K562 (cell line): ENCODE results near the gene ABCC11. TPM values are rescaled to one million over a fixed set of nuclear protein-coding genes. Genes with fewer than 3 reads are reported as not detected.
A peak's percentile ranks its signal among the peaks of the same experiment; 100 is the strongest.

Source experiments
- ATAC-seq: fragments of 200-7000 bp; cut with Tn5 transposase; 3 replicates; pipeline ENCODE4 v1.9.1; 2020; ENCODE audit warnings: moderate library complexity
- BruUV-seq: library from RNA; stranded (reverse); fragments of 400-500 nt; replicated peaks from 2 replicates; lab custom pipeline; 2021; lab: Mats Ljungman, UMichigan
- CTCF ChIA-PET: fragments of 300-600 bp; formaldehyde crosslinking; extraction: SDS; loops from one replicate; lab custom pipeline; 2021; ENCODE audit warnings: low intra/inter-chr PET ratio; lab: Yijun Ruan, JAX
- POLR2A ChIA-PET: fragments of 300-600, 350-650 bp; sonication (Branson Sonifier 250); formaldehyde crosslinking; extraction: SDS; loops from one replicate; lab custom pipeline; 2021; ENCODE audit warnings: antibody characterized with exemption, inconsistent platforms; lab: Yijun Ruan, JAX
- DNase-seq, 4 experiments: peaks; one replicate each; pipeline versions ENCODE4 v3.0.0 to v3.0.0-alpha.2; 2011 to 2018; ENCODE audit warnings: low spot score in 3 of 4, mixed read lengths in 3 of 4; ENCODE audit errors: extremely low read depth in 1 of 4
- FAIRE-seq: peaks from 2 replicates; lab custom pipeline; 2011; peaks lifted over from hg19 to GRCh38; lab: Jason Lieb, UNC
- H2AFZ ChIP-seq: 2 replicates; pipeline ENCODE4 v1.6.0; 2011; ENCODE audit warnings: low read depth, low read length, control low read depth, inconsistent platforms
- H3K27ac ChIP-seq: fragments of 200-600 bp; 3 replicates; pipeline ENCODE4 v1.8.0; 2011; ENCODE audit warnings: low read depth, mild to moderate bottlenecking, control low read depth, inconsistent platforms, low read length, moderate library complexity, mixed read lengths; ENCODE audit errors: extremely low read depth
- H3K27me3 ChIP-seq, 2 experiments: fragments of 300-600 bp in 1 of 2; 2 replicates in 1 of 2; 3 replicates in 1 of 2; pipeline versions ENCODE4 v1.6.0 to v1.8.0; 2011; ENCODE audit warnings: inconsistent platforms in 2 of 2, low read length in 2 of 2, mild to moderate bottlenecking in 1 of 2, mixed read lengths in 1 of 2, moderate library complexity in 1 of 2; ENCODE audit not compliant: control insufficient read depth in 2 of 2, insufficient read depth in 2 of 2
- H3K36me3 ChIP-seq: fragments of 300-600 bp; 3 replicates; pipeline ENCODE4 v1.8.0; 2011; ENCODE audit warnings: mild to moderate bottlenecking, low read length, inconsistent platforms; ENCODE audit not compliant: control insufficient read depth, insufficient read depth
- H3K4me1 ChIP-seq, 2 experiments: fragments of 200-600 bp in 1 of 2; replicated peaks in 1 of 2; 2 replicates in 1 of 2; 3 replicates in 1 of 2; pipeline versions ENCODE4 v1.5.1 to v1.8.0; 2011; ENCODE audit warnings: inconsistent platforms in 2 of 2, low read length in 2 of 2, mild to moderate bottlenecking in 1 of 2, mixed read lengths in 1 of 2, moderate library complexity in 1 of 2; ENCODE audit not compliant: control insufficient read depth in 2 of 2, insufficient read depth in 2 of 2
- H3K4me2 ChIP-seq: 2 replicates; pipeline ENCODE4 v1.6.1; 2011; ENCODE audit warnings: low read length, control low read depth, inconsistent platforms, mixed read lengths; ENCODE audit not compliant: insufficient read depth
- H3K4me3 ChIP-seq: fragments of 200-600 bp; sonication (generic), shearing (Covaris generic); 2 replicates; pipeline ENCODE4 v1.5.1; 2016; ENCODE audit warnings: control low read depth, inconsistent platforms
- H3K79me2 ChIP-seq: fragments of 200-600 bp; 3 replicates; pipeline ENCODE4 v1.8.0; 2011; ENCODE audit warnings: low read length, inconsistent platforms; ENCODE audit not compliant: control insufficient read depth, insufficient read depth
- H3K9ac ChIP-seq, 2 experiments: 2 replicates each; pipeline versions ENCODE4 v1.6.0 to v1.6.1; 2011; ENCODE audit warnings: low read depth in 2 of 2, low read length in 2 of 2, control low read depth in 1 of 2, inconsistent platforms in 1 of 2, mild to moderate bottlenecking in 1 of 2, mixed read lengths in 1 of 2; ENCODE audit not compliant: insufficient read depth in 1 of 2
- H3K9me1 ChIP-seq: one replicate; pipeline ENCODE4 v1.6.0; 2011; ENCODE audit warnings: inconsistent platforms, mild to moderate bottlenecking, low read length, moderate library complexity; ENCODE audit not compliant: control insufficient read depth, insufficient read depth
- H3K9me3 ChIP-seq: replicated peaks from 2 replicates; pipeline ENCODE4 v1.5.1; 2011; ENCODE audit warnings: low read depth, low read length, inconsistent platforms; ENCODE audit not compliant: control insufficient read depth, insufficient read depth
- H4K20me1 ChIP-seq: replicated peaks from 2 replicates; pipeline ENCODE4 v1.6.1; 2011; ENCODE audit warnings: low read length, inconsistent platforms, mixed read lengths; ENCODE audit not compliant: control insufficient read depth, insufficient read depth
- ARID1B ChIP-seq: fragments of 450-650 bp; IDR thresholded peaks from 2 replicates; pipeline ENCODE4 v1.6.1; 2016; ENCODE audit warnings: antibody characterized with exemption, mild to moderate bottlenecking, inconsistent platforms
- EP300 ChIP-seq: IDR thresholded peaks from 2 replicates; pipeline ENCODE4 v1.6.1; 2012; ENCODE audit warnings: low read length, improper control_type of control experiment
- ESRRA ChIP-seq: fragments of 450-650 bp; IDR thresholded peaks from 2 replicates; pipeline ENCODE4 v1.6.1; 2014; ENCODE audit warnings: low read depth, mild to moderate bottlenecking, moderate library complexity, borderline replicate concordance
- FOS ChIP-seq: IDR thresholded peaks from 3 replicates; pipeline ENCODE4 v1.6.1; 2011; ENCODE audit not compliant: insufficient read length; ENCODE audit errors: extremely low read depth
- FOSL1 ChIP-seq: fragments of 200-800 bp; sonication (Bioruptor generic); conservative IDR thresholded peaks from 2 replicates; pipeline ENCODE4 v1.6.1; 2016; ENCODE audit warnings: missing genetic modification characterization, missing compliant biosample characterization
- KDM2B ChIP-seq: fragments of 250-450 bp; sonication (Bioruptor Pico); IDR thresholded peaks from 2 replicates; pipeline ENCODE4 v1.8.0; 2021; ENCODE audit warnings: mild to moderate bottlenecking, moderate library complexity
- SMARCA4 ChIP-seq: fragments of 450-650 bp; IDR thresholded peaks from 2 replicates; pipeline ENCODE4 v1.6.1; 2016
- SMARCE1 ChIP-seq: fragments of 450-650 bp; IDR thresholded peaks from 2 replicates; pipeline ENCODE4 v1.7.1; 2016; ENCODE audit warnings: mild to moderate bottlenecking
- ZNF121 ChIP-seq: sonication (generic); formaldehyde crosslinking; conservative IDR thresholded peaks from 2 replicates; pipeline ENCODE4 v1.8.0; 2022; ENCODE audit warnings: missing genetic modification reagents
- ZNF174 ChIP-seq: fragments of 250-450 bp; sonication (Bioruptor Pico); IDR thresholded peaks from 2 replicates; pipeline ENCODE4 v1.4.0; 2020; ENCODE audit warnings: mild to moderate bottlenecking
- WGBS: fragments of 100-300 bp; shearing (Covaris generic); methylation state at CpG from one replicate; pipeline ENCODE4 v1.1.6; 2016; ENCODE audit warnings: low coverage, mixed read lengths; ENCODE audit not compliant: insufficient coverage; ENCODE audit errors: missing lambda C conversion rate; 5-methylcytosine and 5-hydroxymethylcytosine counted together
- in situ Hi-C: fragments of 300-500 bp; cut with MboI; formaldehyde crosslinking; loops from 4 replicates; pipeline ENCODE4 v1.15.0; 2018; ENCODE audit warnings: inconsistent platforms, mixed read lengths
- intact Hi-C: fragments of 100-400 bp; cut with micrococcal nuclease; formaldehyde crosslinking; loops from 2 replicates; pipeline ENCODE4 v1.14.2; 2022
- polyA plus RNA-seq, 8 experiments: library from polyadenylated mRNA; depleted of rRNA in 4 of 8; stranded (reverse) in 5 of 8; unstranded in 3 of 8; fragments of >200 nt; fragmentation: Nextera tagmentation in 2 of 8; fragmentation: Illumina TruSeq in 1 of 8; extraction: Ambion mirVana in 2 of 8; extraction: Trizol in 1 of 8; gene quantifications; 2 replicates each; pipeline versions ENCODE4 v1.2.1 to v1.2.3, GENCODE V29; 2011 to 2014; ENCODE audit warnings: inconsistent platforms in 1 of 8, missing spikeins in 1 of 8
- total RNA-seq, 7 experiments: library from RNA; depleted of rRNA in 6 of 7; stranded (reverse); fragments of >200 nt in 6 of 7; fragmentation: Illumina TruSeq in 2 of 7; extraction: Trizol in 2 of 7; gene quantifications; 2 replicates each; pipeline versions ENCODE4 v1.2.1 to v1.2.3, GENCODE V29; 2011 to 2021; ENCODE audit warnings: low replicate concordance in 1 of 7
- TF ChIP-seq, protein P1 (sequence below): sonication (generic); formaldehyde crosslinking; IDR thresholded peaks from 2 replicates; pipeline ENCODE4 v1.8.1; 2022; ENCODE audit warnings: missing genetic modification reagents
- TF ChIP-seq, protein P2 (sequence below): fragments of 450-650 bp; IDR thresholded peaks from one replicate; pipeline ENCODE4 v1.6.1; 2018; ENCODE audit warnings: mild to moderate bottlenecking, moderate library complexity; ENCODE audit not compliant: partially characterized antibody
- TF ChIP-seq, protein P3 (sequence below): fragments of 200-800 bp; sonication (Bioruptor generic); IDR thresholded peaks from 2 replicates; pipeline ENCODE4 v1.6.1; 2017; ENCODE audit warnings: missing genetic modification characterization, missing compliant biosample characterization

The ABCC11 gene
- total and polyA plus RNA-seq, 9 of the 15 experiments (the other 6 are each of a cell fraction or from before 2014, with no cell fraction given), result 0.04 to 0.14 (median 0.04) TPM; not detected in 6

DNA sequence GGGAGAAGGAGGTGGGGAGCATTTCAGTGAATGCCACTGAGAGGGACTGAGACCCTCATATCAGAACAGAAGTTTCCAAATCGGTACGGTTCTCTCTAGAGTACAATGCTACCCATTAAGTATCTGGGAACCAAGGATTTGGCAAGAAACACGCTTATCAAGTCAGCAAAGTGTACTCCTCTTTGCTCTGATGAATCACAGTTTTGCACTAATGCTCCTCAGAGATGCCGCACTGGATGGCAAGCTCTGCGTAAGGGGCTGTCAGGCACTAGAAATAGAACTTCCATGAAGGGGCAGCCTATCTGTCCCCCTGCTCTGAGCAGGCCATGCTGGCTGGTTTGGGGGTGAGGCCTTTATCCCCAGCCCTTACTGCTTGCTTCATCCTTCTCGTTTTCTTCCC lies 86.8 kb downstream of the ABCC11 start (continued):
- TF ChIP-seq, protein P1, sequence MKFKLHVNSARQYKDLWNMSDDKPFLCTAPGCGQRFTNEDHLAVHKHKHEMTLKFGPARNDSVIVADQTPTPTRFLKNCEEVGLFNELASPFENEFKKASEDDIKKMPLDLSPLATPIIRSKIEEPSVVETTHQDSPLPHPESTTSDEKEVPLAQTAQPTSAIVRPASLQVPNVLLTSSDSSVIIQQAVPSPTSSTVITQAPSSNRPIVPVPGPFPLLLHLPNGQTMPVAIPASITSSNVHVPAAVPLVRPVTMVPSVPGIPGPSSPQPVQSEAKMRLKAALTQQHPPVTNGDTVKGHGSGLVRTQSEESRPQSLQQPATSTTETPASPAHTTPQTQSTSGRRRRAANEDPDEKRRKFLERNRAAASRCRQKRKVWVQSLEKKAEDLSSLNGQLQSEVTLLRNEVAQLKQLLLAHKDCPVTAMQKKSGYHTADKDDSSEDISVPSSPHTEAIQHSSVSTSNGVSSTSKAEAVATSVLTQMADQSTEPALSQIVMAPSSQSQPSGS (CRISPR knock-in tag), result no peak
- TF ChIP-seq, protein P2, sequence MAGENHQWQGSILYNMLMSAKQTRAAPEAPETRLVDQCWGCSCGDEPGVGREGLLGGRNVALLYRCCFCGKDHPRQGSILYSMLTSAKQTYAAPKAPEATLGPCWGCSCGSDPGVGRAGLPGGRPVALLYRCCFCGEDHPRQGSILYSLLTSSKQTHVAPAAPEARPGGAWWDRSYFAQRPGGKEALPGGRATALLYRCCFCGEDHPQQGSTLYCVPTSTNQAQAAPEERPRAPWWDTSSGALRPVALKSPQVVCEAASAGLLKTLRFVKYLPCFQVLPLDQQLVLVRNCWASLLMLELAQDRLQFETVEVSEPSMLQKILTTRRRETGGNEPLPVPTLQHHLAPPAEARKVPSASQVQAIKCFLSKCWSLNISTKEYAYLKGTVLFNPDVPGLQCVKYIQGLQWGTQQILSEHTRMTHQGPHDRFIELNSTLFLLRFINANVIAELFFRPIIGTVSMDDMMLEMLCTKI, result no peak
- TF ChIP-seq, protein P3, sequence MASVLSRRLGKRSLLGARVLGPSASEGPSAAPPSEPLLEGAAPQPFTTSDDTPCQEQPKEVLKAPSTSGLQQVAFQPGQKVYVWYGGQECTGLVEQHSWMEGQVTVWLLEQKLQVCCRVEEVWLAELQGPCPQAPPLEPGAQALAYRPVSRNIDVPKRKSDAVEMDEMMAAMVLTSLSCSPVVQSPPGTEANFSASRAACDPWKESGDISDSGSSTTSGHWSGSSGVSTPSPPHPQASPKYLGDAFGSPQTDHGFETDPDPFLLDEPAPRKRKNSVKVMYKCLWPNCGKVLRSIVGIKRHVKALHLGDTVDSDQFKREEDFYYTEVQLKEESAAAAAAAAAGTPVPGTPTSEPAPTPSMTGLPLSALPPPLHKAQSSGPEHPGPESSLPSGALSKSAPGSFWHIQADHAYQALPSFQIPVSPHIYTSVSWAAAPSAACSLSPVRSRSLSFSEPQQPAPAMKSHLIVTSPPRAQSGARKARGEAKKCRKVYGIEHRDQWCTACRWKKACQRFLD (CRISPR knock-in tag), result no peak
- no peak for TF ChIP-seq ZNF121 (CRISPR knock-in tag)
- no peak for TF ChIP-seq ZNF174 (CRISPR knock-in tag)
- no peak for TF ChIP-seq EP300

DNA sequence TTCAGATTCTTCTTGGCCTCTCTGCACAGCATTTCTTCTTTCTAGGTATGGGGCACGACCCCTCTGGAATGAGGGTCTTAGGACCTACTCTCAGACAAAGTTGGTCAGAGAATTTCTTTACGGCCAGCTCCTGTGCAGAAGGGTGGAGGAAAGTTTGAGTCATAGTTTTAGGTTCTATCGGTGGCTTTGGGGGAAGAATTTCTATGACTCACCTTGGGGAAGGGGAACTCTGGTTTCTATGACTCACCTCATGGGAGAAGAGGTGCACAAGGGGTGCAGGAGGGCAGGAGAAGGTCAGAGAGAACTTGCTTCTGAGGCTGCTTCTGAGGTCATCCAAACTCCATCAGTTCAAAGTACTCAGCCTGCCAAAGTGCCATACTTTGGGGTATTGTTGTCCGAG lies 89.0 kb downstream of the ABCC11 start:
- H3K4me3 ChIP-seq, result no peak overlapping the region
- no peak overlapping the region for H2AFZ ChIP-seq
- WGBS, result 0% methylated on average over 4 of the region's 4 CpGs
- no TSS peak for BruUV-seq
- ChIA-PET POLR2A (interaction anchor here (0.9 kb wide), 1 partner anchor 12 kb away, joined by 3 read pairs; no protein-coding TSS in a partner anchor), CTCF (no interaction called here)
- no peaks in the 10 kb centered on the region for H3K36me3 ChIP-seq
- H4K20me1 ChIP-seq, result no peaks in the 10 kb centered on the region
- intact Hi-C loops, result loop anchor here (10.0 kb wide), 1 partner anchor 283 kb away; no protein-coding TSS in a partner anchor
- H3K27me3 ChIP-seq, result peaks cover 7 to 52% of the 10 kb centered on the region in 2 experiments; a peak in 3 of 5 replicates
- H3K79me2 ChIP-seq, result no peaks in the 10 kb centered on the region
- no peak for ATAC-seq
- no peak overlapping the region for H3K27ac ChIP-seq
- peaks cover 0 to 3% of the 10 kb centered on the region in 2 experiments; a peak in 2 of 5 replicates for H3K4me1 ChIP-seq
- FAIRE-seq, result no peak
- H3K9me3 ChIP-seq, result no peaks in the 10 kb centered on the region
- in situ Hi-C loops, result no loop called here
- no peaks in the 10 kb centered on the region for H3K9me1 ChIP-seq
- no peak overlapping the region for H3K4me2 ChIP-seq
- H3K9ac ChIP-seq, result no peak overlapping the region
- peak in 2 of 4 experiments; percentile 23 to 25 for DNase-seq
- TF ChIP-seq FOS (peak; percentile 19), FOSL1 (peak; percentile 90), ARID1B (peak; percentile 54; the same call in 1 of the 2 replicates), SMARCE1 (peak; percentile 59; the same call in 1 of the 2 replicates), ESRRA (0 out of 2 replicates have a peak, but pooled peaks have one; percentile 16), KDM2B (CRISPR knock-in tag) (no peak), SMARCA4 (peak; percentile 35; the same call in 1 of the 2 replicates)
